ENCODE data around the gene CDHR1.
A peak's percentile ranks its signal among the peaks of the same experiment; 100 is the strongest.
"Not testable (repeated sequence)": the region's sequence is repeated elsewhere in the genome, so short reads cannot be mapped to it uniquely, and the experiment has no call there.

CDHR1 gene

GRCh38 chr10:84176351-84176750 is 18.0 kb upstream of the CDHR1 start:
- DNase-seq: no peak

GRCh38 chr10:84176836-84177474 is 17.4 kb upstream of the CDHR1 start:
- no peak for DNase-seq

GRCh38 chr10:84177541-84178141 is 16.7 kb upstream of the CDHR1 start:
- peak; percentile 37 for DNase-seq

GRCh38 chr10:84178160-84178609 is 16.2 kb upstream of the CDHR1 start:
- DNase-seq: no peak

GRCh38 chr10:84179059-84179710 is 15.2 kb upstream of the CDHR1 start:
- no peak for DNase-seq

- DNase-seq: not testable (repeated sequence)
Observed at GRCh38 chr10:84180386-84180785, 14.0 kb upstream of the CDHR1 start.

GRCh38 chr10:84181631-84182030 is 12.7 kb upstream of the CDHR1 start:
- no peak for DNase-seq

- no peak for DNase-seq
Observed at GRCh38 chr10:84184517-84184916, 9.8 kb upstream of the CDHR1 start.

- no peak for DNase-seq
Observed at GRCh38 chr10:84185526-84186175, 8.7 kb upstream of the CDHR1 start.

- no peak for DNase-seq
Observed at GRCh38 chr10:84188815-84189214, 5.5 kb upstream of the CDHR1 start.

GRCh38 chr10:84190621-84191020 is 3.7 kb upstream of the CDHR1 start:
- no peak for DNase-seq

GRCh38 chr10:84191106-84191505 is 3.2 kb upstream of the CDHR1 start:
- DNase-seq: no peak

GRCh38 chr10:84193327-84193726 is 1.0 kb upstream of the CDHR1 start:
- DNase-seq: no peak

GRCh38 chr10:84193846-84194423 is 402 bp upstream of the CDHR1 start:
- no peak for DNase-seq

GRCh38 chr10:84195044-84195830 is 900 bp downstream of the CDHR1 start:
- DNase-seq: no peak

GRCh38 chr10:84196083-84196482 is 1.7 kb downstream of the CDHR1 start:
- DNase-seq: no peak

GRCh38 chr10:84196941-84197340 is 2.6 kb downstream of the CDHR1 start:
- no peak for DNase-seq

GRCh38 chr10:84197643-84198042 is 3.3 kb downstream of the CDHR1 start:
- no peak for DNase-seq

- no peak for DNase-seq
Observed at GRCh38 chr10:84198206-84198915, 4.0 kb downstream of the CDHR1 start.

- DNase-seq: no peak
Observed at GRCh38 chr10:84200537-84201243, 6.4 kb downstream of the CDHR1 start.

- no peak for DNase-seq
Observed at GRCh38 chr10:84201244-84201606, 6.9 kb downstream of the CDHR1 start.

Data from activated CD4-positive, alpha-beta T cell treated with anti-CD3 and anti-CD28 coated beads, Interleukin-2, amount 50 U/mL, for 16 hours (primary cell).